CD8-positive, alpha-beta memory T cell (primary cell): ENCODE data around the gene COL1A1. TPM values are rescaled to one million over a fixed set of nuclear protein-coding genes. Genes with fewer than 3 reads are reported as not detected.

Source experiments
- CTCF ChIA-PET: fragments of 350-600 bp; sonication (Branson Sonifier 250); formaldehyde crosslinking; loops from one replicate; lab custom pipeline; 2021; ENCODE audit warnings: antibody characterized with exemption; lab: Charles Lee
- POLR2A ChIA-PET: fragments of 350-600 bp; sonication (Branson Sonifier 250); formaldehyde crosslinking; loops from one replicate; lab custom pipeline; 2021; ENCODE audit warnings: antibody characterized with exemption; lab: Charles Lee
- DNase-seq, 5 donors: peaks; one replicate each; pipeline versions ENCODE4 v3.0.0 to v3.0.0-alpha.2; 2020 to 2022; ENCODE audit warnings: mixed read lengths in 1 of 5
- H3K27ac ChIP-seq: one replicate; pipeline ENCODE4 v1.7.0; 2013; ENCODE audit warnings: low read depth, mild to moderate bottlenecking, low read length, moderate library complexity
- H3K27me3 ChIP-seq: 2 replicates; pipeline ENCODE4 v1.7.0; 2013; ENCODE audit warnings: low read length, mild to moderate bottlenecking; ENCODE audit not compliant: insufficient read depth, poor library complexity, severe bottlenecking
- H3K36me3 ChIP-seq: 2 replicates; pipeline ENCODE4 v1.7.0; 2013; ENCODE audit warnings: mild to moderate bottlenecking, low read length, moderate library complexity; ENCODE audit not compliant: insufficient read depth
- H3K4me1 ChIP-seq: 2 replicates; pipeline ENCODE4 v1.7.0; 2013; ENCODE audit warnings: mild to moderate bottlenecking, low read length, moderate library complexity; ENCODE audit not compliant: insufficient read depth
- H3K4me3 ChIP-seq: 2 replicates; pipeline ENCODE4 v1.7.0; 2013; ENCODE audit warnings: mild to moderate bottlenecking, low read length
- H3K9me3 ChIP-seq: 2 replicates; pipeline ENCODE4 v1.7.0; 2013; ENCODE audit warnings: mild to moderate bottlenecking, low read length
- H3K27ac Mint-ChIP-seq, 8 donors: one replicate each; pipeline ENCODE4 v1.8.0; 2020 to 2021; ENCODE audit warnings: mixed read lengths in 8 of 8, mild to moderate bottlenecking in 6 of 8, inconsistent platforms in 3 of 8, moderate library complexity in 3 of 8
- H3K27me3 Mint-ChIP-seq, 2 donors: one replicate each; pipeline ENCODE4 v1.8.0; 2020 to 2021; ENCODE audit warnings: mixed read lengths in 2 of 2, mild to moderate bottlenecking in 1 of 2, moderate library complexity in 1 of 2
- H3K36me3 Mint-ChIP-seq, 3 donors: one replicate each; pipeline ENCODE4 v1.8.0; 2020 to 2021; ENCODE audit warnings: mixed read lengths in 3 of 3, inconsistent platforms in 1 of 3, mild to moderate bottlenecking in 1 of 3
- H3K4me1 Mint-ChIP-seq, 3 donors: one replicate each; pipeline ENCODE4 v1.8.0; 2020 to 2021; ENCODE audit warnings: mixed read lengths in 3 of 3, inconsistent platforms in 1 of 3, mild to moderate bottlenecking in 1 of 3
- H3K4me3 Mint-ChIP-seq, 7 donors: one replicate each; pipeline ENCODE4 v1.8.0; 2020 to 2021; ENCODE audit warnings: mixed read lengths in 7 of 7, mild to moderate bottlenecking in 6 of 7, moderate library complexity in 4 of 7, inconsistent platforms in 2 of 7
- H3K9me3 Mint-ChIP-seq, 5 donors: one replicate each; pipeline ENCODE4 v1.8.0; 2020 to 2022; ENCODE audit warnings: mixed read lengths in 5 of 5, mild to moderate bottlenecking in 3 of 5, moderate library complexity in 2 of 5, inconsistent platforms in 1 of 5
- polyA plus RNA-seq: library from polyadenylated mRNA; unstranded; fragments of 300-500 nt; fragmentation: Illumina TruSeq; gene quantifications from one replicate; pipeline ENCODE4 v1.2.3, GENCODE V29; 2021
- total RNA-seq, 2 experiments: library from RNA; stranded (reverse); gene quantifications; one replicate each; pipeline ENCODE4 v1.2.3, GENCODE V29; 2021

The COL1A1 gene
- total and polyA plus RNA-seq, 3 experiments from 2014 or later: 0.39 to 0.42 TPM; not detected in 1

DNA sequence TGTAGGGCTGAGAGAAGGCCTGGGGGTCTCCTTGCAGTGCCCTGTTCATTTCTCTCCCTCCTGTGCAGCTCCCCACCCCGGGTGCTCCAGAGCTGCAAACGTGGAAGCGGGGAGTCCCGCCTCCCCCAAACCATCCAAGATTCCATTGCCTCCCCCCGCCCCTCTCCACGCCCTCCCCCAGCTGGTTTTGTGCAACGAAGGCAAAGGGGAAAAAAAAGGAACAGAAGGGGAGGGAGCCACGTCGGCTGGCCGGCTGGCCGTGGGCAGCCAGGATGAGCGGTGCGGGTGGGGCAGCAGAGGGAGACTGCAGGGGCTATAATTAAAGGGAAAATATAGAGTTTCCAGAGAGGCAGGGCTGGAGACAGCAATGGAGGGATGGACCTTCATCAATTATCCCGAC, 1.7 kb upstream of the COL1A1 start:
- Mint-ChIP-seq H3K36me3 (no peaks in the 10 kb centered on the region), H3K27me3 (peaks cover 56 to 76% of the 10 kb centered on the region in 2 donors), H3K9me3 (peaks cover 0 to 2% (median 0%) of the 10 kb centered on the region in 5 donors), H3K4me3 (no peak overlapping the region), H3K27ac (no peak overlapping the region), H3K4me1 (peaks cover 16 to 34% (median 21%) of the 10 kb centered on the region in 3 donors)
- no peaks in the 10 kb centered on the region for H3K9me3 ChIP-seq
- peaks cover 25% of the 10 kb centered on the region for H3K27me3 ChIP-seq
- no peaks in the 10 kb centered on the region for H3K36me3 ChIP-seq
- POLR2A ChIA-PET: no interaction called here
- DNase-seq: no peak
- CTCF ChIA-PET: interaction anchor here (3.1 to 4.2 kb wide), 3 partner anchors 65 to 92 kb away, joined by 19 to 82 read pairs (median 59); partner anchors contain the start of gene TMEM92
- H3K4me1 ChIP-seq: peaks cover 17% of the 10 kb centered on the region
- no peak overlapping the region for H3K4me3 ChIP-seq
- H3K27ac ChIP-seq: no peak overlapping the region

DNA sequence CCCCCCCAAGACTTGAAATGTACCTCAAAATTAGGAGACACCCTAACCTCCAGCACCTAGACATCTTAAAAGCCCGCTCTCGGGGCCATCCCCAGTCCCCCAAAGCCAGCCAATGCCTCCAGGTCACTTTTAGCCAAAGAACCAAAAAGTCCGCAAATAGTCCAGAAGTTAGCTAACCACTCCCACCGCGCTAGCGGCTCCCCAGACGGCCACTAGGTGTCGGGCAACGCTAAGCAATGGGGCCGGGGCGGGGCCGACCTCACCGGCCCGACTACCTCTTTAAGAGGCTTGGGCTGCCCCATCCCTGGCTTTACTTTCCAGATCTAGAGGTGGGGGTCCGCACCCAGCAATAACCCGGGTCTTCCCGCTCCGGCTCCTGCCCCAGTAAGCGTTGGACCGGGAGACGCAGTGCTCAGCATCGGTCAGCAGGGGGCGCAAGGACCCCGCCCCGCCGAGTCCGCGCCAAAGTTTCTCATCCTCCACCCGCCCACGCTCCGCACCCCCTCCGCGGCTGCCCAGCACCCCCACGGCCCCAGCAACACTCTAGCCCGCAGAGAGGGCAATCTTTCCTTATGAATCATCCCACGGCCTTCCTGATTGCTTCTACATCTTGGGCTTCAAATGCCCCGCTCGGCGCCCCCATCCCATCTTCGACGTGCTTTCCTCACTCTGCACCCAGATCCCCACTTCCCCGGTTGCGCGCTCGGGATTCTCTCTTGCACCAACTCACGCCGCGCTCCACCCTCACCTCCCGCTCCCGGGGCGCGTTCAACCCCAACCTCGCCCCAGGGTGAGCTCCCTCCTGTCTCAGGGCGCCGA, 765 bp downstream of the COL1A1 start:
- Mint-ChIP-seq H3K27ac (peak overlapping the region in 7 of 8 donors; percentile 14 to 97 (median 87)), H3K4me3 (peak overlapping the region; percentile 75 to 90 (median 80)), H3K4me1 (peaks cover 16 to 29% (median 16%) of the 10 kb centered on the region in 3 donors), H3K27me3 (peaks cover 45 to 51% of the 10 kb centered on the region in 2 donors), H3K36me3 (no peaks in the 10 kb centered on the region), H3K9me3 (peaks cover 0 to 2% (median 0%) of the 10 kb centered on the region in 5 donors)
- CTCF ChIA-PET: interaction anchor here (0.6 to 4.2 kb wide), 40 partner anchors 8 to 531 kb away, joined by 3 to 82 read pairs (median 4); partner anchors contain the start of genes ITGA3, LRRC59, PDK2 and RSAD1
- Histone ChIP-seq H3K4me1 (peaks cover 17% of the 10 kb centered on the region), H3K27me3 (peaks cover 25% of the 10 kb centered on the region), H3K9me3 (no peaks in the 10 kb centered on the region), H3K27ac (no peak overlapping the region), H3K4me3 (peak overlapping the region; percentile 59), H3K36me3 (no peaks in the 10 kb centered on the region)
- POLR2A ChIA-PET: interaction anchor here (0.6 kb wide), 1 partner anchor 49 kb away, joined by 5 read pairs; no protein-coding TSS in a partner anchor
- DNase-seq: peak; percentile 70 to 83 (median 75)

DNA sequence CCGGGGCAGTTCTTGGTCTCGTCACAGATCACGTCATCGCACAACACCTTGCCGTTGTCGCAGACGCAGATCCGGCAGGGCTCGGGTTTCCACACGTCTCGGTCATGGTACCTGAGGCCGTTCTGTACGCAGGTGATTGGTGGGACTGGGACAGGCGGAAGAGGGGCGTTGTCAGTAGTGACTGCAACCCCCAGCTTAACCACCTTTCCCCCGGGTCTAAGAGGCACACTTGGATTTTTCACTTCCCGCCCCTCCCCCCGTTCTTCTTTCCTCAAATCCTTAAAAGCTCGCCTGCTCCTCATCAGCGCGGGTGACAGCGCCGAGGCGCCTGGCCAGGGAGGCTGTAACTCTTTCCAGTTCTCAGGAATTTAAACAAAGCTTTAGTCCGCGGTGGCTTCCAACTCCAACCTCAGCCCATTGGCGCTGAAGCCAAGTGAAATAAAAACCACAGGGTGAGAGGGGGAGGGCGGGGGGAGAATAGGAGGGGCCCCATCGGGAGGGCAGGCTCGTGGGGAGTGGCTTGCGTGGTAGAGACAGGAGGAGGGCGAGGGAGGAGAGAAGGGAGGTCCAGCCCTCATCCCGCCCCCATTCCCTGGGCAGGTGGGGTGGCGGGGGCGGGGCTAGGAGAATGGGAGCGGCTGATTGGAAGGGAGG, 1.5 kb downstream of the COL1A1 start:
- Histone ChIP-seq H3K36me3 (no peaks in the 10 kb centered on the region), H3K4me3 (peak overlapping the region; percentile 59), H3K9me3 (no peaks in the 10 kb centered on the region), H3K4me1 (peaks cover 17% of the 10 kb centered on the region), H3K27me3 (peaks cover 25% of the 10 kb centered on the region), H3K27ac (no peak overlapping the region)
- POLR2A ChIA-PET: interaction anchor here (0.6 kb wide), 1 partner anchor 48 kb away, joined by 5 read pairs; no protein-coding TSS in a partner anchor
- H3K27ac Mint-ChIP-seq: peak overlapping the region in 7 of 8 donors; percentile 76 to 98 (median 92)
- peak overlapping the region; percentile 75 to 90 (median 80) for H3K4me3 Mint-ChIP-seq
- no peaks in the 10 kb centered on the region for H3K9me3 Mint-ChIP-seq
- CTCF ChIA-PET: interaction anchor here (0.6 to 4.2 kb wide), 35 partner anchors 9 to 302 kb away, joined by 3 to 82 read pairs (median 4); partner anchors contain the start of genes ITGA3, LRRC59, PDK2 and TMEM92
- peaks cover 16 to 29% (median 16%) of the 10 kb centered on the region in 3 donors for H3K4me1 Mint-ChIP-seq
- H3K36me3 Mint-ChIP-seq: no peaks in the 10 kb centered on the region
- DNase-seq: peak; percentile 63 to 86 (median 77)
- H3K27me3 Mint-ChIP-seq: peaks cover 40 to 44% of the 10 kb centered on the region in 2 donors

DNA sequence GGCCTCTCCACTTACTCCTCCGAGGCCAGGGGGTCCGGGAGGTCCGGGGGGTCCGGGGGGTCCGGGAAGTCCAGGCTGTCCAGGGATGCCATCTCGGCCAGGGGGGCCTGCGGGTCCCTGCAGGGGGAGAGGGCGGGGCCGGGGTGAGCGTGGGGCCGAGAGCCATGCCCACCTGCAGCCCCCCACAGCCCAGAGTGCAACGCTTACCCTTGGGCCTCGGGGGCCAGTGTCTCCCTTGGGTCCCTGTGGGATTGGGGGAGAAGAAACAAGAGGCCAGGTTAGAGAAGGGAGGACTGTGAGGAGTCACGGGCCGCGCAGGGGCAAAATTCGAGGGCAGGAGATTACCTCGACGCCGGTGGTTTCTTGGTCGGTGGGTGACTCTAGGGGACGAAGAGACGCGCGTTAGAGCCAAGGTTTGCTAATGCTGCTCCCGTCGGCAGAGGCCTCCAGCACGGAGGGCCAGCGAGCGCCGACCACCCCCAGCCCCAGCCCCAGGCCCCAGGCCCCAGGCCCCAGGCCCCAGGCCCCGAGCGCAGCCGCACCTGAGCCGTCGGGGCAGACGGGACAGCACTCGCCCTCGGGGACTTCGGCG, 2.1 kb downstream of the COL1A1 start:
- Histone ChIP-seq H3K36me3 (no peaks in the 10 kb centered on the region), H3K4me1 (peaks cover 17% of the 10 kb centered on the region), H3K27me3 (peaks cover 25% of the 10 kb centered on the region), H3K27ac (no peak overlapping the region), H3K4me3 (no peak overlapping the region), H3K9me3 (no peaks in the 10 kb centered on the region)
- POLR2A ChIA-PET: no interaction called here
- CTCF ChIA-PET: interaction anchor here (0.9 to 4.2 kb wide), 15 partner anchors 8 to 198 kb away, joined by 3 to 82 read pairs (median 6); partner anchors contain the start of genes LRRC59, PDK2 and TMEM92
- no peak for DNase-seq
- no peaks in the 10 kb centered on the region for H3K36me3 Mint-ChIP-seq
- peaks cover 38 to 39% of the 10 kb centered on the region in 2 donors for H3K27me3 Mint-ChIP-seq
- no peaks in the 10 kb centered on the region for H3K9me3 Mint-ChIP-seq
- peak overlapping the region in 6 of 8 donors; percentile 43 to 97 (median 82) for H3K27ac Mint-ChIP-seq
- peaks cover 16 to 29% (median 16%) of the 10 kb centered on the region in 3 donors for H3K4me1 Mint-ChIP-seq
- H3K4me3 Mint-ChIP-seq: peak overlapping the region in 3 of 7 donors; percentile 76 to 80 (median 80)

DNA sequence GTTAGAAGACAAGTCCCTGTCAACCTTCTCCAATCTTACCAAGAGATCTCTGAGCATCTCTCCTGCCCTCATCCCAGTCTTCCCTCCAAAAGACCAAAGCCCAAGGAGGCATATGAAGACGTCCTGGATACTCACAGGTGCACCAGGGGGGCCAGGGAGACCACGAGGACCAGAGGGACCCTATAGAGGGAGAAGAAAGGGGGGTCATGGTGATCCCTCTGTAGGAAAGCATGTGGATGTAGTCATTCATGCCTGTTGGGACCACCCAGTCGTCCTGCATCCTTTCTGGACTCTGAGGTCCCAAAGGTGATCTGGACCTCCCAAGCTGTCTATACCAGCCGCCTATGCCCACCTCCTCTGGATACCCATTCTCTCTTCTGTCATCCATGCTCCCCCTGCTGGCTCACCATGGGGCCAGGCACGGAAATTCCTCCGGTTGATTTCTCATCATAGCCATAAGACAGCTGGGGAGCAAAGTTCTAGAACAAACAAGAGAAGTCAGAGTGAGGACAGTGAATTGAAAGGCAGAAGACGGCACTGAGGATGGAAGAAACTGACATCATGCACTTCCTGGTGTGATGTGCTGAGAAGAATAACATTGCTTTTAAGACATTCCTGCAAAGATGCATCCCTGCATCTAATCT, 3.3 kb downstream of the COL1A1 start:
- Histone ChIP-seq H3K27ac (no peak overlapping the region), H3K4me1 (peaks cover 17% of the 10 kb centered on the region), H3K36me3 (no peaks in the 10 kb centered on the region), H3K4me3 (no peak overlapping the region), H3K9me3 (no peaks in the 10 kb centered on the region), H3K27me3 (peaks cover 25% of the 10 kb centered on the region)
- Mint-ChIP-seq H3K27ac (peak overlapping the region in 6 of 8 donors; percentile 49 to 92 (median 72)), H3K27me3 (peaks cover 29 to 34% of the 10 kb centered on the region in 2 donors), H3K4me3 (peak overlapping the region in 3 of 7 donors; percentile 8 to 43 (median 35)), H3K4me1 (peaks cover 16 to 29% (median 16%) of the 10 kb centered on the region in 3 donors), H3K9me3 (no peaks in the 10 kb centered on the region), H3K36me3 (no peaks in the 10 kb centered on the region)
- CTCF ChIA-PET: interaction anchor here (1.0 to 1.1 kb wide), 4 partner anchors 15 to 37 kb away, joined by 3 to 5 read pairs (median 4); no protein-coding TSS in a partner anchor
- DNase-seq: peak in 4 of 5 donors; percentile 19 to 69 (median 36)
- POLR2A ChIA-PET: no interaction called here

DNA sequence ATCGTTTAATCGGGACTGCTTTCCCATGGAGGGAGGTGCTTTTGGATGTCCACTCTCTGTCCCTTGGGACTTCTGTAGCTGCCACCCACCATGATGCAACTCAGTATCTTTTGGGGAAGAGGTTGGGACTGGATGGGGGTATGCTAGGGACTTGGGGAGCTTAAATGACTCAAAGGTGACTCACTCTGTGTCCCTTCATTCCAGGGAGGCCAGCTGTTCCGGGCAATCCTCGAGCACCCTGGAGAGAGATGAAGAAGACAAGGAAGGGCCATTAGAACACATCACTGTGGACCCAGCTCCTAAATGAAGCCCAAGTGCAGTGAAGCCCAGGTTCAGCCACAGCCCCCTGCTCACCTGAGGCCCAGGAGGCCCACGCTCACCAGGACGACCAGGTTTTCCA, 4.6 kb downstream of the COL1A1 start:
- Histone ChIP-seq H3K27ac (no peak overlapping the region), H3K4me3 (no peak overlapping the region), H3K36me3 (no peaks in the 10 kb centered on the region), H3K27me3 (peaks cover 15% of the 10 kb centered on the region), H3K9me3 (no peaks in the 10 kb centered on the region), H3K4me1 (peaks cover 17% of the 10 kb centered on the region)
- no peak for DNase-seq
- Mint-ChIP-seq H3K4me3 (no peak overlapping the region), H3K27ac (peak overlapping the region in 2 of 8 donors; percentile 23 to 81), H3K9me3 (no peaks in the 10 kb centered on the region), H3K27me3 (peaks cover 16 to 21% of the 10 kb centered on the region in 2 donors), H3K36me3 (no peaks in the 10 kb centered on the region), H3K4me1 (peaks cover 16 to 29% (median 16%) of the 10 kb centered on the region in 3 donors)
- ChIA-PET CTCF (interaction anchor here (1.0 to 1.4 kb wide), 4 partner anchors 27 to 101 kb away, joined by 3 to 8 read pairs (median 3); no protein-coding TSS in a partner anchor), POLR2A (no interaction called here)

DNA sequence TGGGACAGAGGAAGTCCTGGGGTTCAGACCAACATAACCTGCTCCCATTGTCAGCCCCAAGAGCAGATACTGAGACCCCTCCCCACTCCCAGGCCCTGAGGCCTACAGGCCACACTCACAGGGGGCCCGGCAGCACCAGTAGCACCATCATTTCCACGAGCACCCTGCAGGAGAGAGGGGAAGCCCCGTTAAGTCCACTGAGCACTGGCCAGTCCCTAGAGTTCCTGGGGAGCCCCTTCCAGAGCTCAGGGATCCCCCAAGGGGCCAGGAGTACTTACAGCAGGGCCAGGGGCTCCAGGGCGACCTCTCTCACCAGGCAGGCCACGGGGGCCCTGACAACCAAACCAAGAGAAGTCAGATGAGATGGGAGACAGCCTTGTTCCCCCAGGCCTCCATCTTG, 5.4 kb downstream of the COL1A1 start:
- Mint-ChIP-seq H3K27ac (peak overlapping the region in 3 of 8 donors; percentile 7 to 35 (median 22)), H3K9me3 (no peaks in the 10 kb centered on the region), H3K36me3 (no peaks in the 10 kb centered on the region), H3K4me1 (peaks cover 12 to 25% (median 13%) of the 10 kb centered on the region in 3 donors), H3K4me3 (peak overlapping the region in 2 of 7 donors; percentile 18 to 35), H3K27me3 (peaks cover 10 to 15% of the 10 kb centered on the region in 2 donors)
- peaks cover 14% of the 10 kb centered on the region for H3K4me1 ChIP-seq
- no peak overlapping the region for H3K4me3 ChIP-seq
- no peaks in the 10 kb centered on the region for H3K9me3 ChIP-seq
- no peaks in the 10 kb centered on the region for H3K36me3 ChIP-seq
- ChIA-PET CTCF (interaction anchor here (1.2 to 1.4 kb wide), 2 partner anchors 80 to 102 kb away, joined by 3 read pairs; no protein-coding TSS in a partner anchor), POLR2A (no interaction called here)
- no peak for DNase-seq
- peaks cover 8% of the 10 kb centered on the region for H3K27me3 ChIP-seq
- H3K27ac ChIP-seq: no peak overlapping the region
